Keratinocyte (primary cell): ENCODE results near the gene FOXF2. TPM values are rescaled to one million over a fixed set of nuclear protein-coding genes. Genes with fewer than 3 reads are reported as not detected.

ENCODE experiments used
- DNase-seq: peaks from one replicate; pipeline ENCODE4 v3.0.0-alpha.2; 2011; ENCODE audit warnings: low read depth, missing footprints, low spot score
- FAIRE-seq: peaks from 2 replicates; lab custom pipeline; 2011; peaks lifted over from hg19 to GRCh38; lab: Jason Lieb, UNC
- H2AFZ ChIP-seq: 2 replicates; pipeline ENCODE4 v1.6.0; 2012; ENCODE audit warnings: low read length, control low read depth, inconsistent platforms; ENCODE audit not compliant: control insufficient read depth
- H3K27ac ChIP-seq: 2 replicates; pipeline ENCODE4 v1.5.1; 2011; ENCODE audit warnings: low read length; ENCODE audit not compliant: control insufficient read depth, insufficient read depth
- H3K27me3 ChIP-seq: 3 replicates; pipeline ENCODE4 v1.6.0; 2011; ENCODE audit warnings: low read length; ENCODE audit not compliant: control insufficient read depth, insufficient read depth; ENCODE audit errors: extremely low read depth
- H3K36me3 ChIP-seq, 2 experiments: 2 replicates in 1 of 2; 3 replicates in 1 of 2; pipeline ENCODE4 v1.5.1; 2011; ENCODE audit warnings: low read length in 2 of 2, mild to moderate bottlenecking in 1 of 2; ENCODE audit not compliant: control insufficient read depth in 2 of 2, insufficient read depth in 2 of 2; ENCODE audit errors: extremely low read depth in 1 of 2
- H3K4me1 ChIP-seq: 3 replicates; pipeline ENCODE4 v1.5.1; 2011; ENCODE audit warnings: low read length; ENCODE audit not compliant: control insufficient read depth, insufficient read depth; ENCODE audit errors: extremely low read depth
- H3K4me2 ChIP-seq: 3 replicates; pipeline ENCODE4 v1.6.0; 2011; ENCODE audit warnings: low read depth, low read length; ENCODE audit not compliant: control insufficient read depth, insufficient read depth; ENCODE audit errors: extremely low read depth
- H3K4me3 ChIP-seq, 3 experiments: fragments of 200-600 bp in 1 of 3; sonication (generic) in 1 of 3; 2 replicates in 2 of 3; 3 replicates in 1 of 3; pipeline ENCODE4 v1.5.1; 2011 to 2016; ENCODE audit warnings: low read length in 3 of 3, mild to moderate bottlenecking in 3 of 3, control low read depth in 2 of 3, inconsistent platforms in 1 of 3, low read depth in 1 of 3, mixed read lengths in 1 of 3, mixed run types in 1 of 3, moderate library complexity in 1 of 3; ENCODE audit not compliant: control insufficient read depth in 2 of 3, insufficient read depth in 2 of 3; ENCODE audit errors: extremely low read depth in 1 of 3
- H3K79me2 ChIP-seq: 2 replicates; pipeline ENCODE4 v1.6.0; 2012; ENCODE audit warnings: low read length; ENCODE audit not compliant: control insufficient read depth, insufficient read depth
- H3K9ac ChIP-seq: 3 replicates; pipeline ENCODE4 v1.6.0; 2011; ENCODE audit warnings: low read length; ENCODE audit not compliant: control insufficient read depth, insufficient read depth; ENCODE audit errors: extremely low read depth
- H3K9me1 ChIP-seq: 3 replicates; pipeline ENCODE4 v1.6.0; 2011; ENCODE audit warnings: low read length; ENCODE audit not compliant: control insufficient read depth, insufficient read depth; ENCODE audit errors: extremely low read depth
- H3K9me3 ChIP-seq: 2 replicates; pipeline ENCODE4 v1.5.1; 2012; ENCODE audit warnings: low read depth, low read length; ENCODE audit not compliant: control insufficient read depth
- H4K20me1 ChIP-seq: 3 replicates; pipeline ENCODE4 v1.6.0; 2011; ENCODE audit warnings: low read length; ENCODE audit not compliant: control insufficient read depth, insufficient read depth; ENCODE audit errors: extremely low read depth
- CTCF ChIP-seq, 3 experiments: IDR thresholded peaks in 1 of 3; conservative IDR thresholded peaks in 1 of 3; optimal IDR thresholded peaks in 1 of 3; 2 replicates in 2 of 3; 3 replicates in 1 of 3; pipeline versions ENCODE3 to v1.5.1; 2011; ENCODE audit warnings: low read length in 3 of 3, mild to moderate bottlenecking in 3 of 3, moderate library complexity in 2 of 3, control low read depth in 1 of 3, inconsistent platforms in 1 of 3; ENCODE audit not compliant: insufficient read depth in 2 of 3; ENCODE audit errors: extremely low read depth in 1 of 3
- EZH2 ChIP-seq: IDR thresholded peaks from one replicate; pipeline ENCODE4 v1.6.1; 2012; ENCODE audit warnings: inconsistent platforms, mild to moderate bottlenecking, low read length, moderate library complexity
- dilution Hi-C: fragments of 300-500 bp; cut with MboI; formaldehyde crosslinking; loops from one replicate; pipeline ENCODE4 v1.7.0; 2020; ENCODE audit warnings: low sequenced_read_pairs; ENCODE audit not compliant: extremely low pct_ligation_motif_present
- polyA plus RNA-seq, 5 experiments: library from polyadenylated mRNA; depleted of rRNA in 3 of 5; stranded (reverse) in 3 of 5; stranded (forward) in 1 of 5; unstranded in 1 of 5; fragments of >200 nt; gene quantifications; 1 replicate in 1 of 5; 2 replicates in 3 of 5; 3 replicates in 1 of 5; pipeline versions ENCODE4 v1.2.1 to v1.2.3, GENCODE V29; 2011 to 2012; ENCODE audit warnings: missing spikeins in 2 of 5, low read depth in 1 of 5, low replicate concordance in 1 of 5

The FOXF2 gene
- polyA plus RNA-seq, 1 donor (not counting 4 experiments of a cell fraction or from before 2014, with no cell fraction given), result 0.34 TPM

- Histone ChIP-seq H3K36me3 (no peaks in the 10 kb centered on the region), H4K20me1 (no peaks in the 10 kb centered on the region), H3K4me2 (no peak overlapping the region), H3K4me1 (no peaks in the 10 kb centered on the region), H2AFZ (no peak overlapping the region), H3K9me1 (no peaks in the 10 kb centered on the region), H3K4me3 (no peak overlapping the region), H3K27me3 (peaks cover 7% of the 10 kb centered on the region), H3K79me2 (no peaks in the 10 kb centered on the region), H3K9ac (no peak overlapping the region), H3K9me3 (no peaks in the 10 kb centered on the region), H3K27ac (no peak overlapping the region)
- no peak for FAIRE-seq
- no peak for TF ChIP-seq EZH2
- no peak for TF ChIP-seq CTCF (optimal IDR thresholded peaks at IDR 0.05 in 1 of 3, IDR thresholded peaks at IDR 0.05 in 1 of 3, conservative IDR thresholded peaks at IDR 0.05 in 1 of 3; ENCODE audit: extremely low read depth in 1 of 3, insufficient read depth in 2 of 3, low read length in 3 of 3)
- dilution Hi-C loops, result no loop called here
- DNase-seq, result no peak
Measured at GRCh38 chr6:1406306-1407072, 17.1 kb downstream of the FOXF2 start.

- no peaks in the 10 kb centered on the region for H3K4me1 ChIP-seq
Measured at GRCh38 chr6:1407499-1407990, 18.2 kb downstream of the FOXF2 start.

More at GRCh38 chr6:1407499-1407990, 18.2 kb downstream of the FOXF2 start:
- H2AFZ ChIP-seq, result no peak overlapping the region
- H3K9me1 ChIP-seq, result no peaks in the 10 kb centered on the region
- no peaks in the 10 kb centered on the region for H3K36me3 ChIP-seq
- TF ChIP-seq CTCF (optimal IDR thresholded peaks at IDR 0.05 in 1 of 3, IDR thresholded peaks at IDR 0.05 in 1 of 3, conservative IDR thresholded peaks at IDR 0.05 in 1 of 3; ENCODE audit: extremely low read depth in 1 of 3, insufficient read depth in 2 of 3, low read length in 3 of 3) (no peak), EZH2 (no peak)
- no peaks in the 10 kb centered on the region for H3K9me3 ChIP-seq
- no peaks in the 10 kb centered on the region for H3K79me2 ChIP-seq
- H3K9ac ChIP-seq, result no peak overlapping the region
- H4K20me1 ChIP-seq, result no peaks in the 10 kb centered on the region
- H3K4me3 ChIP-seq, result no peak overlapping the region
- H3K27me3 ChIP-seq, result peaks cover 10% of the 10 kb centered on the region
- H3K27ac ChIP-seq, result no peak overlapping the region
- H3K4me2 ChIP-seq, result no peak overlapping the region
- FAIRE-seq, result no peak
- DNase-seq, result no peak
- dilution Hi-C loops, result no loop called here
